ENCODE results near the gene PLEKHF1.

Gene PLEKHF1

DNA sequence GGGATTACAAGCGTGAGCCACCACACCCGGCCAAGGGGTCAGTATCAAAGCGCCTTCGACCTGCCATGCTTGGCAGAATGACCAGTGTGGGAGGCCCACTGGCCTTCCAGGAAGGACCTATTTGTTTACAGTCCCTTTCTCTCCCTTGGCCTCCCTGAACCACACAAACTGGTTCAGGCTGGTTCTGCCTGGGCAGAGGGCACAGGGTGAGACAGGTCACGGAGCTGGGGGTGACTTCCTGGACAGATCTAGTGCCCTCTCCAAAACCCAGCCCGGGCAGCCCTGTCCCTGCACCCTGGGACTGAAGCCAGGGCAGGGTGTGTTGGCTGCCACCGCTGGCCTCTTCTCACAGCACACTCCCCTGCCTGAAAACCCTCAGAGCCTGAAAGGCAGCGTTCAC lies 11.3 kb downstream of the PLEKHF1 start:
- Histone ChIP-seq H3K27me3 (ENCODE audit: control insufficient read depth in 1 of 2, insufficient read depth in 2 of 2, low read length in 2 of 2) (no peaks in the 10 kb centered on the region), H3K27ac (ENCODE audit: low read depth, low read length) (no peak overlapping the region), H3K9ac (ENCODE audit: low read length) (no peak overlapping the region), H3K36me3 (ENCODE audit: insufficient read depth, low read length) (peaks cover 16% of the 10 kb centered on the region), H3K9me3 (ENCODE audit: low read length) (no peaks in the 10 kb centered on the region), H3K4me3 (ENCODE audit: low read depth in 1 of 2, low read length in 2 of 2) (no peak overlapping the region), H3K4me1 (ENCODE audit: insufficient read depth, low read length) (peaks cover 20% of the 10 kb centered on the region)

DNA sequence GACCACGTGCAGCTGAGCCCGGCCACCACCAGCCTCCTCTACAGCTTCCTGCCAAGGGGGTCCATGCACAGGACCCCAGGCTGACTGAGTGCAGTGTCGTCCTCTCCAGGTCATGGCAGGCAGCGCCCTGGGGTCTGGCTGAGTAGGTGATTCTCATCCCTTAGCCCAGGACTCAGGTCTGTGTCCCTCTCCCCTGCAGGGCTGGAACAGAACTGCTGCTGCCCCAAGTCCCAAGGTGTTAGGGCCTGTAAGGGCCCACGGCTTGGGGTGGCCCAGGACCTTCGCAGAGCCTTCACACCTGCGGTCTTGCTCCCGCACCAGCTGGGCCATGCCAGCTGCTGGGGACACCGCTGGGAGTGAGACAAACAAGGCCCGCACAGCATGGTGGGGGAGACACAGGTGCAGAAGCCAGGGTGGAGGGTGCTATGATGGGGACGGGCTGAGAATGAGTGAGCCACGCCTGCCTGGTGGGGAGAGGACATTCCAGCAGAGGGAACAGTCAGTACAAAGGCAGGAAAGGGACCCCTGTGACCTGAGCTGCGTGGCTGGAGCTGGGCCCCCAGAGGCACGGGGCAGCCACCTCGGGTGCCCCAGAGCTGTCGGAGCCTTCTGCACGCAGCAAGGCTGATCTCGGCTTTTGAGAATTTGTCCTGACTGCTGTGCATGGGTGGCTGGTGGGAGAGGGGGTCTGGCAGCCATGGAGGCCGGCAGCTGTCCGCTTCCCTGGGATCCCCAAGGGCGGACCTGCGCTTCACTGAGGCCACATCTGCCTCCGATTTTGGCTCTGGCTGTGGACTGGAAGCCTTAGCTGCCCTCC lies 11.9 kb downstream of the PLEKHF1 start:
- H3K36me3 ChIP-seq (ENCODE audit: insufficient read depth, low read length), result peaks cover 16% of the 10 kb centered on the region
- H3K4me1 ChIP-seq (ENCODE audit: insufficient read depth, low read length), result peaks cover 14% of the 10 kb centered on the region
- no peaks in the 10 kb centered on the region for H3K9me3 ChIP-seq (ENCODE audit: low read length)
- H3K27ac ChIP-seq (ENCODE audit: low read depth, low read length), result no peak overlapping the region
- no peaks in the 10 kb centered on the region for H3K27me3 ChIP-seq (ENCODE audit: control insufficient read depth in 1 of 2, insufficient read depth in 2 of 2, low read length in 2 of 2)
- no peak overlapping the region for H3K9ac ChIP-seq (ENCODE audit: low read length)
- no peak overlapping the region for H3K4me3 ChIP-seq (ENCODE audit: low read depth in 1 of 2, low read length in 2 of 2)

DNA sequence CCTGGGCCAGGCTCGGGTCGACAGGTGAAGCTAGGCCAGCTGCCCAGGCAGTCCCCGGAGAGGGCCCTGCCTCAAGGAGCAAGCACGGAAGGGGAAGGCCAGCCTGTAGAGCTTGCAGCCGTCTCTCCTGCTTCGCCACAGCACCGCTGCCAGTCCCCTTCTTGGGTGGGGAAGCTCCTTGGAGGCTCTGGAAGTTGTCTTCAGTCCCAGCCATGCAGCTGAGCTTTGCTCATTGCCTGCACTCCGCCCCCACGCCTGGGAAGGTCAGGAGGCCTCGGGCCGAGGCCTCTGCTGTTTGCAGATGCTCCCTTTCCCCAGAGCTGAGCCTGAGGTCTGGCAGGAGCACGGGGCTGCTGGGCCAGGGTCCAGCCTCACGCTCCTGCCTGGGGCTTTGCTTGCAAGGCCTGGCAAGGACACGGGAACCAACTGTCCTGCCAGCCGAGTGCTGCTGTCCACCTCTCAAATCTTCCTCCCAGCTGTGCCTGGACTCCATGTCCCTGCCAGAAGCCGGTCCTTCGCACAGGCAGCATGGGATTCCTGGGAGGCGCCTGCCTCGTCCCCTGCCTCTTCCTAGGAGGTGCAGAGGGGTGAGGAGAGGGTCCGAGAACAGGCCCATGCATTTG lies 13.3 kb downstream of the PLEKHF1 start:
- H3K4me1 ChIP-seq (ENCODE audit: insufficient read depth, low read length), result peaks cover 12% of the 10 kb centered on the region
- H3K36me3 ChIP-seq (ENCODE audit: insufficient read depth, low read length), result peaks cover 16% of the 10 kb centered on the region
- no peak overlapping the region for H3K9ac ChIP-seq (ENCODE audit: low read length)
- H3K27ac ChIP-seq (ENCODE audit: low read depth, low read length), result no peak overlapping the region
- no peaks in the 10 kb centered on the region for H3K9me3 ChIP-seq (ENCODE audit: low read length)
- H3K4me3 ChIP-seq (ENCODE audit: low read depth in 1 of 2, low read length in 2 of 2), result no peak overlapping the region
- no peaks in the 10 kb centered on the region for H3K27me3 ChIP-seq (ENCODE audit: control insufficient read depth in 1 of 2, insufficient read depth in 2 of 2, low read length in 2 of 2)

DNA sequence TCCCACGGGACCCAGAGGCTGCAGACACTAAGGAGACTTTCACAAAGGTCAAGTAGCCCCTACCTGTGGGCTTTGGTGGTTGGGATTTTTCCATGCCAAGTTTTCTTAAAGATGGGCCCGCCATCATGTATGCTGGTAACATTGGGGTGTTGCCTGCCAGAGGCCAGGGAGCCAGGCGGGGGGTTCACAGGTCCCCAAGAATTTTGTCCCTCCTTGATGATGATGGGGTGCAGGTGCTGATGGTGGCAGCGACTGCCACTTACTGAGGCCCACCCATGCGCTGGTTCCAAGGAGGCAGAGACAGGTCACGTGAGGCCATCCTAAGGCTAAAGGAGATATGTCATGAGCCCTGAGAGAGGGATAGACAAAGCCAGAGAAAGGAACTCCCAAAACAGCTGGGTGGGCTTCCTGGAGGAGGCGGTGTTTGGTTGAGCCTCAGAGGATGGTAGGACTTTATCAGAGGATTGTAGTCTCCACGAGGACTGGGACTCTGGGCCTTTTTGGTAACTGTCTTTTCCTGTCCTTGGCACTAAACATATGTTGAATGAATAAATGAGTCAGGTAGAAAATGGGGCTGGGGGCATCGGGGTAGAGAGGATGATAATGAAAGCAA lies 14.4 kb downstream of the PLEKHF1 start:
- Histone ChIP-seq H3K9ac (ENCODE audit: low read length) (no peak overlapping the region), H3K9me3 (ENCODE audit: low read length) (no peaks in the 10 kb centered on the region), H3K27me3 (ENCODE audit: control insufficient read depth in 1 of 2, insufficient read depth in 2 of 2, low read length in 2 of 2) (no peaks in the 10 kb centered on the region), H3K27ac (ENCODE audit: low read depth, low read length) (no peak overlapping the region), H3K4me1 (ENCODE audit: insufficient read depth, low read length) (peaks cover 12% of the 10 kb centered on the region), H3K4me3 (ENCODE audit: low read depth in 1 of 2, low read length in 2 of 2) (no peak overlapping the region), H3K36me3 (ENCODE audit: insufficient read depth, low read length) (peaks cover 14% of the 10 kb centered on the region)

DNA sequence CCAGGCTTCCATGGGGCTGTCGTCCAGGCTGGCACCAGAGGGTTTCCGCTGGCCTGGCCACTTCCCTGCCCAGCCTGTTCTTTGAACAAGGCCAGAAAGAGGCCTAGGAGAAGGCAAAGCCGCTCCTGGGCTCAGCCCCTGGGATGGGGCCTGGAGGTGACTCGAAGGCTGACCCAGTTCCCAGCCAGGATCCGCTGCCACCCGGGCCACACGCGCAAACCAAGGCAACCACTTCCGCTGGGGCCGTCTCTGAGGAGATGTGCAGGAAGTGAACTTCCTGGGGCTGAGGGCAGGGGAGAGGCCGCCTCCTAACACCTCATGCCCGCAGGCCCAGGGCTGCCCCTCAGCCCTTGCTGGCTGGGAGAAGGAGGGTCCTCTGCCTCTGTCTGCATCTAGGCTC lies 15.2 kb downstream of the PLEKHF1 start:
- Histone ChIP-seq H3K36me3 (ENCODE audit: insufficient read depth, low read length) (peaks cover 6% of the 10 kb centered on the region), H3K4me1 (ENCODE audit: insufficient read depth, low read length) (peaks cover 12% of the 10 kb centered on the region), H3K27ac (ENCODE audit: low read depth, low read length) (no peak overlapping the region), H3K9me3 (ENCODE audit: low read length) (no peaks in the 10 kb centered on the region), H3K4me3 (ENCODE audit: low read depth in 1 of 2, low read length in 2 of 2) (no peak overlapping the region), H3K9ac (ENCODE audit: low read length) (no peak overlapping the region), H3K27me3 (ENCODE audit: control insufficient read depth in 1 of 2, insufficient read depth in 2 of 2, low read length in 2 of 2) (no peaks in the 10 kb centered on the region)

DNA sequence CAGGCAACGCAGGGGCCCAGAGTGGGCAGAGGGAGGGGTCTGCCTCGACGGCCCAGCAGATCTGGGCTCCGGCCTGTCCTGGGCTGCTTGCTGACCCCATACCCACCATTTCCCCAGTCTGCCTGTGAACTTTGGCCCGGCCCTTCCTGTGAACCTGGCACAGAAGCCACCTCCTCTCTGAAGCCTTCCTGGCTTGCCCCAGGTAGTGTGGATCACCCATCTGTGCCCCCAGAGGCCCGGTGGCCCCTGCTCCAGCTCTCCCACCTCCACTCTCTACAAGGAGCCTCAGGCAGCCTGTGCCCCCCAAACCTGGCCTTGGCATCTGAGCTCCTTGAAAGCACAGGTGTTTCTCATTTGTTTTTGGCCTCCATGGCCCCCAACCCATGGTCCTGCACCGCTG lies 15.7 kb downstream of the PLEKHF1 start:
- Histone ChIP-seq H3K9ac (ENCODE audit: low read length) (no peak overlapping the region), H3K36me3 (ENCODE audit: insufficient read depth, low read length) (peaks cover 2% of the 10 kb centered on the region), H3K4me1 (ENCODE audit: insufficient read depth, low read length) (peaks cover 12% of the 10 kb centered on the region), H3K9me3 (ENCODE audit: low read length) (no peaks in the 10 kb centered on the region), H3K27ac (ENCODE audit: low read depth, low read length) (no peak overlapping the region), H3K27me3 (ENCODE audit: control insufficient read depth in 1 of 2, insufficient read depth in 2 of 2, low read length in 2 of 2) (no peaks in the 10 kb centered on the region), H3K4me3 (ENCODE audit: low read depth in 1 of 2, low read length in 2 of 2) (no peak overlapping the region)

DNA sequence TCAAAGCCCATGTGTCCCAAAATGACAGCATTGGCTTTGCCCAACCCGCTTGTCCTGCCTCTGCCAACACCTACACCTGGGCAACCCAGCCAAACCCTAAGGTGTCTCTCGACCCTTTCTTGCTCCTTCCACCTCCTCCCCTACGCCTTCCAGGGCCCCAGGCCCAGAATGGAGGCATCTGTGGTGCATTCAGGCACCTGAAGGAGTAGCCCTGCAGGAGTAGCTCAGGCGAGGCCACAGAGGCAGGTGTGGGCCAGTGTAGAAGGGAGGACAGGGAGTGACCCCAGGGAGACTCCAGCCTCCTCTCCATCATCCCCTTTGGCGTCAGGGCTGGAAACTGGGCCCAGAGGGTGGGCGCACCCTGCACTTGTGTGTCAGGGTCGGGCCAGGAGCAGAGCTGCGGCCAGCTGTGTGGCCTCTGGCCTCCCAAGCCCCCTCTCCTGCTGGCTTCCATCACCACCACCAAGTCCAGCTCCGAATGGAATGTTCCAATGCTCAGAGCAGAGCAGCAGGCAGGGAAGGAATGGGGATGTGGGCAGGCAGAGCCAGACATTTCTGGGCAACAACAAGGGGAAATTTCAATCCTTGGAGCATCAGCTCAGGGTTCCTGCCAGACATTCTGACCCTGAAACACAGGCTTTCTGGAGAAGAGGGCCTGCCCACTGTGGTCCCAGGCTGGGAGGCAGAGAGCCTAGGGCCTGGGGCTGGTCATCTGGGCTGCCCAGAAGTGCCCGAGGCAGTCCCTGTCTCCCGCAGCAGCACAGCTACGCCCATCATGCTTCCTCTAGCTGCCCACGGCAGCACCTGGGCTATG lies 16.4 kb downstream of the PLEKHF1 start:
- peaks cover 12% of the 10 kb centered on the region for H3K4me1 ChIP-seq (ENCODE audit: insufficient read depth, low read length)

DNA sequence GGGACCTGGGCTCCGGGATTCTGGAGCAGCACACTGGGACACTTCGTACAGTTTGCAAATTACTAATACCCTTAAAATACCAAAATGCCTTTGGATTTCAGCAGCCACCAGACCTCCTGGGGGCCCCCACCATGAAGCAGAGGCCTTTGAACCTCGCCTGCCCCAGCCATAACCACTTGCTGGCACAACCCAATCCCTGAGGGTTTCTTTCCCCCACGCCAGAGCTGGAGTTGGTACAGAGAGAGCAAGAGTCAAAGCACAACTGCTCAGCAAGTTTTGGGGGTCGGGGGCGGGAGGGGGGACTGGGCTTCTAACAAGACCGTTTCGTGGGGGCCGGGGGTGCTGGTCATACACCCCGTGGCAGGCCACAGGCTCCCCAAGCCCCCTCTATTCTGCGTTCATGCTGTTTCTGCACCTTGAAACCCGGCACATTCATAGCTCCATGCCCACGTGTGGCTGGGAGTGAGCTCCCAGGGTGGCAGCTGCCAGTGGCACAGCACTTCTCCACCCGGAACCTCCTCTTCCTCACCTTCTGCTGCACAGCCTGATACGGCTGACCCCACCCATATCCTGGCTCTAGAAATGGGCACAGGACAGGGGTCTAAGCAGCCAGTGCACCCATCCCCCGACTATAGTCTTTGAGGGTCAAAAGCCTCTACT lies 17.1 kb downstream of the PLEKHF1 start:
- Histone ChIP-seq H3K4me3 (ENCODE audit: low read depth in 1 of 2, low read length in 2 of 2) (no peak overlapping the region), H3K27ac (ENCODE audit: low read depth, low read length) (no peak overlapping the region), H3K36me3 (ENCODE audit: insufficient read depth, low read length) (no peaks in the 10 kb centered on the region), H3K9ac (ENCODE audit: low read length) (no peak overlapping the region), H3K4me1 (ENCODE audit: insufficient read depth, low read length) (peaks cover 12% of the 10 kb centered on the region), H3K9me3 (ENCODE audit: low read length) (no peaks in the 10 kb centered on the region), H3K27me3 (ENCODE audit: control insufficient read depth in 1 of 2, insufficient read depth in 2 of 2, low read length in 2 of 2) (no peaks in the 10 kb centered on the region)

More for the DNA sequence above, 16.4 kb downstream of the PLEKHF1 start:
- H3K4me3 ChIP-seq (ENCODE audit: low read depth in 1 of 2, low read length in 2 of 2), result no peak overlapping the region
- H3K9ac ChIP-seq (ENCODE audit: low read length), result no peak overlapping the region
- H3K9me3 ChIP-seq (ENCODE audit: low read length), result no peaks in the 10 kb centered on the region
- no peaks in the 10 kb centered on the region for H3K27me3 ChIP-seq (ENCODE audit: control insufficient read depth in 1 of 2, insufficient read depth in 2 of 2, low read length in 2 of 2)
- no peaks in the 10 kb centered on the region for H3K36me3 ChIP-seq (ENCODE audit: insufficient read depth, low read length)
- H3K27ac ChIP-seq (ENCODE audit: low read depth, low read length), result no peak overlapping the region

DNA sequence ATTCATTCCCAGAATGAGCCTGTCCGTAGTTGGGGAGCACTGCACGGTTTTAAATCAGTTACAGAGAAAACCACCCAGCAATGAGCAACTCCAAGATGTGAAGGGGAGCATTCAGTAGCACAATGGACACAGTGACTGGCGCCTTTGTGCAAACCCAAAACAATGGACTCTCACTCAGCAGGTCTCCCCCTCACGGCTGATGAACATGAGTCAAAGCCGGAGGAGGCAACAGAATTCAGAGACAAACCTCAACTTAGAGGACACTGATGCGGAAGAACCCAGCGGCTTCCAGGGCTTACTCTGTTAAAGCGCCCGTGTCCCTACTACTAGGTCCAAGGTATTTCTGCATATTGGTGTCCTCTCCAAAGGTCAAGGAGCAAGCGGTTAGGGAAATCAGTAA lies 17.7 kb downstream of the PLEKHF1 start:
- H3K4me3 ChIP-seq (ENCODE audit: low read depth in 1 of 2, low read length in 2 of 2), result no peak overlapping the region
- H3K9me3 ChIP-seq (ENCODE audit: low read length), result no peaks in the 10 kb centered on the region
- H3K27me3 ChIP-seq (ENCODE audit: control insufficient read depth in 1 of 2, insufficient read depth in 2 of 2, low read length in 2 of 2), result no peaks in the 10 kb centered on the region
- no peaks in the 10 kb centered on the region for H3K36me3 ChIP-seq (ENCODE audit: insufficient read depth, low read length)
- H3K4me1 ChIP-seq (ENCODE audit: insufficient read depth, low read length), result peaks cover 12% of the 10 kb centered on the region
- H3K9ac ChIP-seq (ENCODE audit: low read length), result no peak overlapping the region
- no peak overlapping the region for H3K27ac ChIP-seq (ENCODE audit: low read depth, low read length)

DNA sequence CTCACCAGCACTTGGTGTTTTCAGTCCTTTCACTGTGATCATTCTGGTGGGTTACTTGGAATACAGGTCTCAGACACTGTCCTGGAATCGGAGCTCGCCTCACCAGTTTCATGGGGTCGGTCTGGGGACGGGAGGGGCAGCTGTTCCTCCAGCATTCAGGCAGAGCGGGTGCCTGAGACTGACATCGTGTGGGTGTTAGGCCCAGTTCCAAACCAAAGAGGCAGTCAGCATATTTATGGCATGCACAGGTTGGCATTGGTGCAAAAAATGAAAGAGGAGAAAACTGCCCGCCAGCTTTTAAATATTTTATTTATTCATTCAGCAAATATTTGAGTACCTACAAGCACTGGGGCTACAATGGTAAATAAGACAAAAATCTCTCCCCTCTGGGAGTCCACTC lies 20.1 kb downstream of the PLEKHF1 start:
- H3K36me3 ChIP-seq (ENCODE audit: insufficient read depth, low read length), result no peaks in the 10 kb centered on the region
- H3K9me3 ChIP-seq (ENCODE audit: low read length), result no peaks in the 10 kb centered on the region
- peaks cover 5% of the 10 kb centered on the region for H3K4me1 ChIP-seq (ENCODE audit: insufficient read depth, low read length)
- no peak overlapping the region for H3K9ac ChIP-seq (ENCODE audit: low read length)
- H3K27ac ChIP-seq (ENCODE audit: low read depth, low read length), result no peak overlapping the region
- no peaks in the 10 kb centered on the region for H3K27me3 ChIP-seq (ENCODE audit: control insufficient read depth in 1 of 2, insufficient read depth in 2 of 2, low read length in 2 of 2)
- no peak overlapping the region for H3K4me3 ChIP-seq (ENCODE audit: low read depth in 1 of 2, low read length in 2 of 2)
